ENCODE data around the gene NDUFA8. TPM values are rescaled to one million over a fixed set of nuclear protein-coding genes. Genes with fewer than 3 reads are reported as not detected.

The NDUFA8 gene
- total and polyA plus RNA-seq, 2 of the 4 experiments (the other 2 are of a cell fraction), result 45.2 to 98.1 TPM

DNA sequence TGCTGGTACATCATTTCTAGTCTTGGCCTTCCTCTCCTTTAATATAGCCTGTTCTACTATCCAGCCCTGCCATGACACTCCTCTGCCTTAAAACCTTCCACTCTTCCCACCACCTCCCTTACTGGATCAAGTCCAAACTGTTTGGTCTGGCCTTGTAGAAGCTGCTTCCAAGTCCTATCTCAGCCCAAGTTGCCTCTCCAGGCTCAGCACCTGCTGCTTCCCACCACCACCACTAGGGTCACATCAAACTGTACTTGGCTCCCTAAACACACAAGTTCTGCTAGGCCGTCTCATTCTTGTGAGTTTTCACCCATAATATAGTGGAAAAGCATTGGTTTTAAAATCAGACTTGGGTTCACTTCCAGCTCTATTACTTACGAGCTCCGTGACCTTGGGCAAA is 1.4 kb downstream of the NDUFA8 start:
- Histone ChIP-seq H2AK9ac (replicated peaks; ENCODE audit: low read depth, low read length, poor library complexity) (peak overlapping the region; percentile 1), H3K36me3 (ENCODE audit: control insufficient read depth, insufficient read depth, low read length) (no peaks in the 10 kb centered on the region), H2AFZ (replicated peaks; ENCODE audit: low read length, poor library complexity) (no peak overlapping the region), H4K5ac (ENCODE audit: low read depth, low read length) (no peak overlapping the region), H3K79me1 (ENCODE audit: low read depth in 1 of 2, low read length in 2 of 2) (peaks cover 26 to 38% of the 10 kb centered on the region in 2 experiments), H3K27ac (ENCODE audit: insufficient read depth, low read length) (no peak overlapping the region), H2BK20ac (ENCODE audit: low read depth, low read length) (no peak overlapping the region), H3K27me3 (ENCODE audit: control insufficient read depth, insufficient read depth, low read length) (peaks cover 2% of the 10 kb centered on the region), H2BK15ac (ENCODE audit: low read depth, low read length) (no peak overlapping the region), H3K4me2 (ENCODE audit: low read depth, low read length) (no peak overlapping the region; the same call in 1 of the 2 replicates), H4K91ac (ENCODE audit: insufficient read depth, low read depth, low read length) (no peak overlapping the region), H3K4ac (ENCODE audit: low read depth, low read length) (no peak overlapping the region), H3K9ac (ENCODE audit: low read depth, low read length) (no peak overlapping the region), H3K23ac (ENCODE audit: low read depth, low read length) (no peak overlapping the region), H4K20me1 (ENCODE audit: insufficient read depth, low read length) (peaks cover 9% of the 10 kb centered on the region; the same call in 1 of the 2 replicates), H2AK5ac (ENCODE audit: low read depth, low read length) (peak overlapping the region; percentile 4; the same call in 1 of the 2 replicates), H3K4me1 (ENCODE audit: control insufficient read depth, insufficient read depth, low read length) (peaks cover 2% of the 10 kb centered on the region), H2BK5ac (ENCODE audit: low read depth, low read length, poor library complexity, severe bottlenecking) (no peak overlapping the region), H3K9me1 (ENCODE audit: insufficient read depth, low read length) (peaks cover 8% of the 10 kb centered on the region), H3K9me3 (ENCODE audit: control insufficient read depth, insufficient read depth, low read length) (no peaks in the 10 kb centered on the region; the same call in 1 of the 2 replicates), H3K14ac (replicated peaks; ENCODE audit: low read depth, low read length) (no peak overlapping the region), H2BK120ac (ENCODE audit: low read depth, low read length) (no peak overlapping the region), H4K8ac (ENCODE audit: low read depth in 2 of 2, low read length in 2 of 2) (no peak overlapping the region), H3K4me3 (ENCODE audit: insufficient read depth, low read depth, low read length) (no peak overlapping the region), H3K18ac (ENCODE audit: low read depth, low read length) (no peak overlapping the region), H3K56ac (ENCODE audit: extremely low read depth, insufficient read depth, low read length) (no peak overlapping the region)
- TF ChIP-seq SMC3 (IDR thresholded peaks at IDR 0.05; ENCODE audit: low read depth, low read length) (peak; percentile 36; the same call in 1 of the 2 replicates), POLR2A (IDR thresholded peaks at IDR 0.05; ENCODE audit: low read depth, low read length) (no peak), RAD21 (IDR thresholded peaks at IDR 0.05; ENCODE audit: low read length) (peak; percentile 28; the same call in 1 of the 2 replicates)
- TF ChIP-seq, protein P1, sequence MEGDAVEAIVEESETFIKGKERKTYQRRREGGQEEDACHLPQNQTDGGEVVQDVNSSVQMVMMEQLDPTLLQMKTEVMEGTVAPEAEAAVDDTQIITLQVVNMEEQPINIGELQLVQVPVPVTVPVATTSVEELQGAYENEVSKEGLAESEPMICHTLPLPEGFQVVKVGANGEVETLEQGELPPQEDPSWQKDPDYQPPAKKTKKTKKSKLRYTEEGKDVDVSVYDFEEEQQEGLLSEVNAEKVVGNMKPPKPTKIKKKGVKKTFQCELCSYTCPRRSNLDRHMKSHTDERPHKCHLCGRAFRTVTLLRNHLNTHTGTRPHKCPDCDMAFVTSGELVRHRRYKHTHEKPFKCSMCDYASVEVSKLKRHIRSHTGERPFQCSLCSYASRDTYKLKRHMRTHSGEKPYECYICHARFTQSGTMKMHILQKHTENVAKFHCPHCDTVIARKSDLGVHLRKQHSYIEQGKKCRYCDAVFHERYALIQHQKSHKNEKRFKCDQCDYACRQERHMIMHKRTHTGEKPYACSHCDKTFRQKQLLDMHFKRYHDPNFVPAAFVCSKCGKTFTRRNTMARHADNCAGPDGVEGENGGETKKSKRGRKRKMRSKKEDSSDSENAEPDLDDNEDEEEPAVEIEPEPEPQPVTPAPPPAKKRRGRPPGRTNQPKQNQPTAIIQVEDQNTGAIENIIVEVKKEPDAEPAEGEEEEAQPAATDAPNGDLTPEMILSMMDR (conservative IDR thresholded peaks at IDR 0.05; ENCODE audit: low read depth, low read length), result peak; percentile 44
- no TSS peak for BruUV-seq (replicated peaks)
- dilution Hi-C loops (cut with HindIII; ENCODE audit: low sequenced_read_pairs, unreplicated experiment) (no loop called here), intact Hi-C loops (cut with micrococcal nuclease) (no loop called here), in situ Hi-C loops (cut with MboI; ENCODE audit: low sequenced_read_pairs) (no loop called here)
- ATAC-seq (ENCODE audit: low read depth) (no peak), DNase-seq (peak; percentile 43)
- ChIA-PET POLR2A (ENCODE audit: unreplicated experiment) (no interaction called here), CTCF (interaction anchor here (0.6 to 1.2 kb wide), 2 partner anchors 13 to 33 kb away, joined by 3 to 8 read pairs; no protein-coding TSS in a partner anchor)
- WGBS, 2 experiments (ENCODE audit: extremely low coverage in 2 of 2, insufficient read length in 1 of 2), result no CpG with 5 or more reads among the region's 3 CpGs

Measured in IMR-90 (cell line).